SK-N-SH (cell line): ENCODE measurements around the gene P3H3. TPM values are rescaled to one million over a fixed set of nuclear protein-coding genes. Genes with fewer than 3 reads are reported as not detected.

Experiments
- CTCF ChIA-PET: fragments of 300-600, 350-600 bp; formaldehyde crosslinking; extraction: SDS; loops from one replicate; lab custom pipeline; 2021; lab: Yijun Ruan, JAX
- POLR2A ChIA-PET: fragments of 350-600 bp; sonication (Branson Sonifier 250); formaldehyde crosslinking; extraction: SDS; loops from one replicate; lab custom pipeline; 2020; ENCODE audit warnings: antibody characterized with exemption, inconsistent platforms; lab: Yijun Ruan, JAX
- DNase-seq: peaks from one replicate; pipeline ENCODE4 v3.0.0; 2012
- H2AFZ ChIP-seq: fragments of 200-600 bp; sonication (generic); 2 replicates; pipeline ENCODE4 v1.8.1; 2016; ENCODE audit warnings: antibody characterized with exemption, mild to moderate bottlenecking, low read depth
- H3F3A ChIP-seq: fragments of 200-600 bp; sonication (generic); replicated peaks from 2 replicates; pipeline ENCODE3; 2016; ENCODE audit warnings: antibody characterized with exemption, mild to moderate bottlenecking; ENCODE audit not compliant: insufficient read depth
- H3K27ac ChIP-seq, 2 experiments: fragments of 200-500 bp in 1 of 2; fragments of 200-600 bp in 1 of 2; sonication (Bioruptor generic) in 1 of 2; sonication (generic), shearing (Covaris generic) in 1 of 2; 2 replicates each; pipeline versions ENCODE4 v1.5.1 to v1.6.1; 2014 to 2016; ENCODE audit warnings: low read depth in 2 of 2, inconsistent platforms in 1 of 2, low read length in 1 of 2, mild to moderate bottlenecking in 1 of 2, mixed read lengths in 1 of 2
- H3K27me3 ChIP-seq: fragments of 200-600 bp; sonication (generic), shearing (Covaris generic); 2 replicates; pipeline ENCODE4 v1.6.1; 2016; ENCODE audit warnings: mixed run types; ENCODE audit not compliant: insufficient read depth
- H3K36me3 ChIP-seq, 2 experiments: fragments of 200-500 bp in 1 of 2; fragments of 200-600 bp in 1 of 2; sonication (Bioruptor generic) in 1 of 2; sonication (generic) in 1 of 2; replicated peaks in 1 of 2; 2 replicates each; pipeline versions ENCODE3 to v1.5.1; 2014 to 2016; ENCODE audit warnings: low read length in 1 of 2, mild to moderate bottlenecking in 1 of 2; ENCODE audit not compliant: insufficient read depth in 2 of 2, control insufficient read depth in 1 of 2
- H3K4me1 ChIP-seq, 2 experiments: fragments of 200-500 bp in 1 of 2; fragments of 200-600 bp in 1 of 2; sonication (Bioruptor generic) in 1 of 2; sonication (generic), shearing (Covaris generic) in 1 of 2; 2 replicates each; pipeline versions ENCODE4 v1.5.1 to v1.6.1; 2014 to 2016; ENCODE audit warnings: low read depth in 1 of 2, low read length in 1 of 2, mixed run types in 1 of 2; ENCODE audit not compliant: insufficient read depth in 2 of 2, control insufficient read depth in 1 of 2
- H3K4me2 ChIP-seq: fragments of 200-600 bp; sonication (generic), shearing (Covaris generic); 2 replicates; pipeline ENCODE4 v1.6.1; 2017; ENCODE audit warnings: mixed run types
- H3K4me3 ChIP-seq, 2 experiments: fragments of 200-500 bp in 1 of 2; fragments of 200-600 bp in 1 of 2; sonication (Bioruptor generic) in 1 of 2; sonication (generic), shearing (Covaris generic) in 1 of 2; 2 replicates each; pipeline versions ENCODE4 v1.5.1 to v1.8.1; 2014 to 2016; ENCODE audit warnings: low read depth in 2 of 2, inconsistent platforms in 1 of 2, low read length in 1 of 2, mild to moderate bottlenecking in 1 of 2, mixed read lengths in 1 of 2, moderate library complexity in 1 of 2
- H3K79me2 ChIP-seq: fragments of 200-600 bp; sonication (generic); 2 replicates; pipeline ENCODE4 v1.8.1; 2017; ENCODE audit warnings: mild to moderate bottlenecking; ENCODE audit not compliant: insufficient read depth
- H3K9ac ChIP-seq: fragments of 200-600 bp; sonication (generic); 2 replicates; pipeline ENCODE4 v1.6.1; 2017; ENCODE audit warnings: mixed run types
- H3K9me2 ChIP-seq: fragments of 200-600 bp; sonication (generic); 2 replicates; pipeline ENCODE4 v1.6.1; 2017; ENCODE audit warnings: mixed run types
- H3K9me3 ChIP-seq: fragments of 200-600 bp; sonication (generic); 2 replicates; pipeline ENCODE4 v1.6.1; 2017; ENCODE audit warnings: mixed run types, mild to moderate bottlenecking, moderate library complexity
- H4K20me1 ChIP-seq: fragments of 200-600 bp; sonication (generic); 2 replicates; pipeline ENCODE4 v1.6.1; 2017; ENCODE audit warnings: mild to moderate bottlenecking, mixed run types; ENCODE audit not compliant: insufficient read depth
- CHD2 ChIP-seq: fragments of 150-350 bp; IDR thresholded peaks from 2 replicates; pipeline ENCODE4 v1.6.1; 2018; ENCODE audit warnings: low read length; ENCODE audit not compliant: partially characterized antibody
- CTCF ChIP-seq: fragments of 200-600 bp; sonication (generic); IDR thresholded peaks from 2 replicates; pipeline ENCODE4 v1.6.1; 2017; ENCODE audit warnings: antibody characterized with exemption, mild to moderate bottlenecking, moderate library complexity
- ELF1 ChIP-seq: IDR thresholded peaks from 2 replicates; pipeline ENCODE4 v1.4.0; 2012
- GATA2 ChIP-seq: sonication (generic); formaldehyde crosslinking; IDR thresholded peaks from 2 replicates; pipeline ENCODE4 v1.5.0; 2020; ENCODE audit warnings: mild to moderate bottlenecking, missing genetic modification reagents
- IRF3 ChIP-seq: fragments of 150-350 bp; IDR thresholded peaks from 2 replicates; pipeline ENCODE4 v1.6.1; 2016; ENCODE audit warnings: mild to moderate bottlenecking, low read depth, low read length
- MAX ChIP-seq: IDR thresholded peaks from 2 replicates; pipeline ENCODE4 v1.4.0; 2012; ENCODE audit warnings: low read depth
- MXI1 ChIP-seq: IDR thresholded peaks from 2 replicates; pipeline ENCODE4 v1.6.1; 2012; ENCODE audit warnings: mild to moderate bottlenecking, low read depth, low read length, improper control_type of control experiment
- NFIC ChIP-seq: IDR thresholded peaks from 2 replicates; pipeline ENCODE4 v1.4.0; 2012; ENCODE audit warnings: borderline replicate concordance
- NRF1 ChIP-seq: IDR thresholded peaks from 2 replicates; pipeline ENCODE4 v1.6.1; 2012; ENCODE audit warnings: low read depth, mild to moderate bottlenecking, low read length
- PBX3 ChIP-seq: IDR thresholded peaks from 2 replicates; pipeline ENCODE4; 2012
- POLR2AphosphoS5 ChIP-seq: IDR thresholded peaks from 2 replicates; pipeline ENCODE4 v1.6.1; 2012; ENCODE audit warnings: low read depth, low read length
- SIN3A ChIP-seq: IDR thresholded peaks from 2 replicates; pipeline ENCODE4 v1.6.1; 2012; ENCODE audit warnings: low read depth, mild to moderate bottlenecking, low read length, moderate library complexity, borderline replicate concordance
- TAF1 ChIP-seq: IDR thresholded peaks from 2 replicates; pipeline ENCODE4 v1.6.1; 2012; ENCODE audit warnings: low read depth, mild to moderate bottlenecking, low read length, moderate library complexity, borderline replicate concordance
- TCF12 ChIP-seq: IDR thresholded peaks from 2 replicates; pipeline ENCODE4 v1.4.0; 2012
- ZBTB33 ChIP-seq: IDR thresholded peaks from 2 replicates; pipeline ENCODE4 v1.4.0; 2012; ENCODE audit warnings: low read depth, borderline replicate concordance
- WGBS: methylation state at CpG from one replicate; pipeline ENCODE4 v1.1.6; 2017; ENCODE audit warnings: low lambda C conversion rate; 5-methylcytosine and 5-hydroxymethylcytosine counted together
- polyA plus RNA-seq, 3 experiments: library from polyadenylated mRNA; depleted of rRNA; stranded (reverse); fragments of >200 nt; gene quantifications; 2 replicates each; pipeline ENCODE4 v1.2.3, GENCODE V29; 2012

Gene P3H3
- polyA plus RNA-seq, 1 of the 3 experiments (the other 2 are of a cell fraction) = 74.6 TPM

GRCh38 chr12:6850796-6851152 lies 22.6 kb downstream of the P3H3 start:
- H3K9ac ChIP-seq = peak overlapping the region; percentile 59; the same call in 1 of the 2 replicates
- WGBS = 31% methylated on average over 9 of the region's 16 CpGs
- no peaks in the 10 kb centered on the region for H3K27me3 ChIP-seq
- H3K9me2 ChIP-seq = no peaks in the 10 kb centered on the region
- peaks cover 28 to 37% of the 10 kb centered on the region in 2 experiments for H3K36me3 ChIP-seq
- ChIA-PET CTCF (interaction anchor here (1.2 to 19.4 kb wide), 6 partner anchors 8 to 287 kb away, joined by 3 to 225 read pairs (median 15); partner anchors contain the start of genes GNB3, MLF2, P3H3 and SPSB2), POLR2A (interaction anchor here (0.8 to 3.4 kb wide), 11 partner anchors 10 to 162 kb away, joined by 3 to 57 read pairs (median 15); partner anchors contain the start of genes C12orf57, COPS7A, GNB3 and P3H3)
- H3K4me2 ChIP-seq = peak overlapping the region; percentile 77
- H3K79me2 ChIP-seq = peaks cover 68% of the 10 kb centered on the region
- TF ChIP-seq TCF12 (no peak), ZBTB33 (no peak), GATA2 (CRISPR knock-in tag) (no peak), POLR2AphosphoS5 (no peak)
- no peaks in the 10 kb centered on the region for H3K9me3 ChIP-seq
- H3K4me3 ChIP-seq = peak overlapping the region; percentile 70 to 76
- H3K4me1 ChIP-seq = peaks cover 7 to 17% of the 10 kb centered on the region in 2 experiments
- H4K20me1 ChIP-seq = no peaks in the 10 kb centered on the region; the same call in 1 of the 2 replicates
- no peak for DNase-seq
- H3F3A ChIP-seq = peaks cover 21% of the 10 kb centered on the region
- peak overlapping the region; percentile 41 to 73; a peak in 1 of 4 replicates for H3K27ac ChIP-seq
- no peak overlapping the region for H2AFZ ChIP-seq

GRCh38 chr12:6851153-6851920 lies 23.1 kb downstream of the P3H3 start, which contains the start of gene CDCA3:
CDCA3 (minus strand) TSS chr12:6851286; CDS start chr12:6850952, 334 bp downstream.
- peaks cover 25 to 37% of the 10 kb centered on the region in 2 experiments for H3K36me3 ChIP-seq
- no peaks in the 10 kb centered on the region for H3K9me2 ChIP-seq
- peak within 1 kb of the TSS; percentile 77 for H3K4me2 ChIP-seq
- peak within 1 kb of the TSS; percentile 73 to 97 for H3K27ac ChIP-seq
- H2AFZ ChIP-seq = peak within 1 kb of the TSS; percentile 56
- TF ChIP-seq TCF12 (no peak), POLR2AphosphoS5 (peak; percentile 60; the same call in 1 of the 2 replicates), ELF1 (no peak), CHD2 (peak; percentile 94), SIN3A (peak; percentile 97), IRF3 (peak; percentile 92), NFIC (no peak), CTCF (no peak), TAF1 (peak; percentile 19; the same call in 1 of the 2 replicates), MAX (peak; percentile 93), PBX3 (peak; percentile 99), MXI1 (peak; percentile 93), NRF1 (no peak)
- H3K27me3 ChIP-seq = no peaks in the 10 kb centered on the region
- POLR2A ChIA-PET = interaction anchor here (0.8 to 3.4 kb wide), 21 partner anchors 10 to 317 kb away, joined by 3 to 57 read pairs (median 6); partner anchors contain the start of genes C12orf57, COPS7A, GAPDH and GNB3
- CTCF ChIA-PET = interaction anchor here (1.0 to 19.4 kb wide), 9 partner anchors 9 to 338 kb away, joined by 3 to 225 read pairs (median 5); partner anchors contain the start of genes GNB3, MLF2, P3H3 and SPSB2
- H3K4me3 ChIP-seq = peak within 1 kb of the TSS; percentile 70 to 76
- H3F3A ChIP-seq = peaks cover 21% of the 10 kb centered on the region
- peaks cover 7 to 17% of the 10 kb centered on the region in 2 experiments for H3K4me1 ChIP-seq
- H4K20me1 ChIP-seq = no peaks in the 10 kb centered on the region; the same call in 1 of the 2 replicates
- peak within 1 kb of the TSS; percentile 65 for H3K9ac ChIP-seq
- under 1% methylated on average over 30 of the region's 37 CpGs for WGBS
- peaks cover 70% of the 10 kb centered on the region for H3K79me2 ChIP-seq
- H3K9me3 ChIP-seq = no peaks in the 10 kb centered on the region
- DNase-seq = peak; percentile 97
